ENCODE results near the gene AKAP10.
A peak's percentile ranks its signal among the peaks of the same experiment; 100 is the strongest.

DNA sequence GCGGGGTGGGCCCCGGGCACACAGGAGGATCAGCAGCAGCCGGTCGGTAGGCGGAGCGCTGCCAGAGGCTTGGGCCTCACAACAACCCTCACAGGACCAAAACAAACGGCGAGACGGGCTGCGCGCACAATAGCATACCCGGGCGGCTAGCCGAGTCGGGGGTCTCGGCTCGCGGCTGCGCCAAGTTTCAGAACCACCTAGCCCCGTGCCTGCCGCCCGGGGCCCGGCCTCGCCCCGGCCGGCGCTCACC is 110.6 kb downstream of the AKAP10 start:
- TF ChIP-seq CTCF (IDR thresholded peaks at IDR 0.05) (peak; percentile 16 to 35 (median 24)), POLR2A (IDR thresholded peaks at IDR 0.05) (peak; percentile 29), POLR2AphosphoS5 (IDR thresholded peaks at IDR 0.05) (peak in 1 of 3 donors; percentile 54), EP300 (IDR thresholded peaks at IDR 0.05; ENCODE audit: low read depth) (no peak)
